CD14-positive monocyte (primary cell): ENCODE data around the gene IGLL5. TPM values are rescaled to one million over a fixed set of nuclear protein-coding genes. Genes with fewer than 3 reads are reported as not detected.

Source experiments
- DNase-seq, 3 donors: peaks; one replicate each; pipeline ENCODE4 v3.0.0-alpha.2; 2011 to 2022
- H2AFZ ChIP-seq: 2 replicates; pipeline ENCODE4 v1.6.0; 2012; ENCODE audit warnings: mild to moderate bottlenecking, low read depth, low read length, inconsistent platforms; ENCODE audit not compliant: insufficient read depth, poor library complexity, severe bottlenecking
- H3K27ac ChIP-seq, 2 donors: 1 replicate in 1 of 2; 2 replicates in 1 of 2; pipeline ENCODE4 v1.5.1; 2012 to 2013; ENCODE audit warnings: low read length in 2 of 2, control low read depth in 1 of 2, inconsistent platforms in 1 of 2, low read depth in 1 of 2, mild to moderate bottlenecking in 1 of 2
- H3K27me3 ChIP-seq, 2 donors: one replicate each; pipeline versions ENCODE4 v1.6.0 to v1.6.1; 2011 to 2013; ENCODE audit warnings: low read length in 2 of 2; ENCODE audit not compliant: control insufficient read depth in 2 of 2, insufficient read depth in 2 of 2
- H3K36me3 ChIP-seq, 2 donors: replicated peaks in 1 of 2; 1 replicate in 1 of 2; 2 replicates in 1 of 2; pipeline versions ENCODE4 v1.5.1 to v1.6.1; 2012 to 2013; ENCODE audit warnings: low read length in 2 of 2, control low read depth in 1 of 2, inconsistent platforms in 1 of 2, mild to moderate bottlenecking in 1 of 2; ENCODE audit not compliant: insufficient read depth in 2 of 2, control insufficient read depth in 1 of 2
- H3K4me1 ChIP-seq, 2 donors: 1 replicate in 1 of 2; 2 replicates in 1 of 2; pipeline versions ENCODE4 v1.5.1 to v1.6.1; 2012 to 2013; ENCODE audit warnings: low read length in 2 of 2, control low read depth in 1 of 2, inconsistent platforms in 1 of 2, mild to moderate bottlenecking in 1 of 2, moderate library complexity in 1 of 2; ENCODE audit not compliant: insufficient read depth in 2 of 2, control insufficient read depth in 1 of 2
- H3K4me2 ChIP-seq: replicated peaks from 2 replicates; pipeline ENCODE3; 2012; ENCODE audit warnings: low read length, moderate library complexity, mild to moderate bottlenecking; ENCODE audit not compliant: poor library complexity, severe bottlenecking; ENCODE audit errors: extremely low read depth
- H3K4me3 ChIP-seq, 3 experiments: fragments of 200-600 bp in 1 of 3; sonication (generic) in 1 of 3; replicated peaks in 1 of 3; 1 replicate in 2 of 3; 2 replicates in 1 of 3; pipeline ENCODE4 v1.5.1; 2011 to 2013; ENCODE audit warnings: low read length in 3 of 3, mild to moderate bottlenecking in 3 of 3, control low read depth in 2 of 3, low read depth in 2 of 3, inconsistent platforms in 1 of 3, moderate library complexity in 1 of 3
- H3K79me2 ChIP-seq: 2 replicates; pipeline ENCODE4 v1.6.0; 2012; ENCODE audit warnings: mild to moderate bottlenecking, control low read depth, inconsistent platforms, low read length, moderate library complexity; ENCODE audit not compliant: insufficient read depth
- H3K9ac ChIP-seq: 2 replicates; pipeline ENCODE4 v1.6.0; 2017; ENCODE audit warnings: low read length, mild to moderate bottlenecking; ENCODE audit not compliant: insufficient read depth, poor library complexity, severe bottlenecking
- H3K9me3 ChIP-seq, 2 donors: replicated peaks in 1 of 2; 1 replicate in 1 of 2; 2 replicates in 1 of 2; pipeline versions ENCODE4 v1.5.1 to v1.6.1; 2012 to 2013; ENCODE audit warnings: low read length in 2 of 2, control low read depth in 1 of 2; ENCODE audit not compliant: control insufficient read depth in 1 of 2, insufficient read depth in 1 of 2
- H4K20me1 ChIP-seq: 2 replicates; pipeline ENCODE4 v1.6.0; 2012; ENCODE audit warnings: mild to moderate bottlenecking, low read length, control low read depth, moderate library complexity; ENCODE audit not compliant: insufficient read depth
- H3K27ac Mint-ChIP-seq, 7 donors: one replicate each; pipeline ENCODE4 v1.8.0; 2020; ENCODE audit warnings: mild to moderate bottlenecking in 7 of 7, mixed read lengths in 7 of 7, moderate library complexity in 6 of 7, inconsistent platforms in 2 of 7
- H3K27me3 Mint-ChIP-seq, 3 donors: one replicate each; pipeline ENCODE4 v1.8.0; 2021 to 2022; ENCODE audit warnings: low read depth in 3 of 3, mild to moderate bottlenecking in 3 of 3, mixed read lengths in 3 of 3, moderate library complexity in 3 of 3, inconsistent platforms in 1 of 3
- H3K36me3 Mint-ChIP-seq, 2 donors: one replicate each; pipeline ENCODE4 v1.8.0; 2020; ENCODE audit warnings: mixed read lengths in 2 of 2, inconsistent platforms in 1 of 2, mild to moderate bottlenecking in 1 of 2
- H3K4me1 Mint-ChIP-seq: one replicate; pipeline ENCODE4 v1.8.0; 2020; ENCODE audit warnings: mild to moderate bottlenecking, mixed read lengths
- H3K4me3 Mint-ChIP-seq, 2 donors: one replicate each; pipeline ENCODE4 v1.8.0; 2020; ENCODE audit warnings: mild to moderate bottlenecking in 2 of 2, mixed read lengths in 2 of 2, moderate library complexity in 1 of 2
- H3K9me3 Mint-ChIP-seq, 7 donors: one replicate each; pipeline ENCODE4 v1.8.0; 2020 to 2022; ENCODE audit warnings: mixed read lengths in 7 of 7, mild to moderate bottlenecking in 6 of 7, moderate library complexity in 6 of 7, inconsistent platforms in 2 of 7
- CTCF ChIP-seq: fragments of 200-600 bp; IDR thresholded peaks from one replicate; pipeline ENCODE4 v1.8.0; 2022; ENCODE audit warnings: antibody characterized with exemption, mild to moderate bottlenecking
- WGBS: methylation state at CpG from one replicate; pipeline ENCODE4 v1.1.5; 2013; ENCODE audit warnings: missing lambda C conversion rate; ENCODE audit not compliant: insufficient coverage; 5-methylcytosine and 5-hydroxymethylcytosine counted together
- intact Hi-C, 2 donors: fragments of 100-400 bp; cut with micrococcal nuclease; formaldehyde crosslinking; loops; one replicate each; pipeline versions ENCODE4 v1.15.0 to v1.15.1; 2023
- polyA plus RNA-seq, 3 donors: library from polyadenylated mRNA; depleted of rRNA in 1 of 3; unstranded in 2 of 3; stranded (reverse) in 1 of 3; fragments of 300-500 nt in 2 of 3; fragments of >200 nt in 1 of 3; fragmentation: Illumina TruSeq in 2 of 3; gene quantifications; 1 replicate in 2 of 3; 2 replicates in 1 of 3; pipeline ENCODE4 v1.2.3, GENCODE V29; 2012 to 2021

Gene IGLL5
- polyA plus RNA-seq, 3 donors, result 0.21 to 0.38 TPM; not detected in 1

DNA sequence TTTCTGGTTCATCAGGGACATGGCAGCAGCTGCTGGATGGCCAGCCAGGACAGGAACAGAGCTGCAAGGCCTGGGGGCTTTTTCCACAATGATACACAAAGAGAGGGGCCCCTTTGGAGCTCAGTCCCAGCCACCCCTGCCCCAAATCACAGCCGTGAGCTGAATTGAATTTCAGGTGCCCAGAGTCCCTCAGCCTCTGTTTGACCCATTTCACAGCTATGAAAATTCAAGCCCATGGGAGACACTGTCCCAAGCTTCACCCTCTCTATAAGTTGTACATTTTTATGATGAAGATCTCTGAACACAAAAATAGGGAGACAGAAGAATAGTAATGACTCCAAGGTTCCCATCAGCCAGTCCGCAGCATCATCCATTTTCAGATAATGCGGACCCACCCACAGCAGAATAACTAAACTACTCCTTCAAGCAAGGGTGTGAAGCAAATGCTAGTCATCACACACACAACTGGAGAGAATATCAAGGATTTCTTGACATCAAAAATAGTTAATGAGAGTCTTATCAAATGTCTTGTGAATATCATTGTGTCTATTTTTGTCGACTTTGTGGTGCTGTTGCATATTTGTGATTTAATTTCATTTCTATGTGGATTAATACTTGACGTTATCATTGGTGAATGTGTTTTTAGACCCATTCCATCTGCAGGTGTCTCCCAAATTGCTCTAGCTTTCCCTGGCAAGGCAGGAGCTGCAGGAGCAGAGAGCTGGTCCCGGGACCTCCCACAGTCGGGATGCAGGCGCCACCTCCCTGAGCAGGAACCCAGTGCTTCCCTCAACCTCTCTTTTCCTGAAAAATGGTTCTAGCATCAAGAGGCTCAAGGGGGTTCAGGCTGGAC lies 24.7 kb downstream of the IGLL5 start:
- Mint-ChIP-seq H3K27me3 (peaks cover 1 to 8% (median 7%) of the 10 kb centered on the region in 3 donors), H3K27ac (peak overlapping the region in 2 of 7 donors; percentile 4 to 6), H3K4me3 (no peak overlapping the region), H3K36me3 (peaks cover 0 to 2% of the 10 kb centered on the region in 2 donors), H3K9me3 (peaks cover 0 to 3% (median 0%) of the 10 kb centered on the region in 7 donors), H3K4me1 (peaks cover 26% of the 10 kb centered on the region)
- Histone ChIP-seq H3K79me2 (no peaks in the 10 kb centered on the region), H3K27ac (no peak overlapping the region), H3K27me3 (no peaks in the 10 kb centered on the region), H4K20me1 (no peaks in the 10 kb centered on the region), H3K9ac (no peak overlapping the region), H3K4me2 (no peak overlapping the region), H3K36me3 (no peaks in the 10 kb centered on the region), H3K4me3 (no peak overlapping the region), H2AFZ (no peak overlapping the region), H3K9me3 (no peaks in the 10 kb centered on the region), H3K4me1 (peaks cover 2 to 14% of the 10 kb centered on the region in 2 donors)
- TF ChIP-seq CTCF, result no peak
- intact Hi-C loops, result no loop called here
- no peak for DNase-seq
- WGBS, result 94% methylated on average over 4 of the region's 8 CpGs

GRCh38 chr22:22912988-22913253 lies 25.3 kb downstream of the IGLL5 start:
- H2AFZ ChIP-seq, result no peak overlapping the region
- no peaks in the 10 kb centered on the region for H4K20me1 ChIP-seq
- intact Hi-C loops, result no loop called here
- Mint-ChIP-seq H3K27me3 (peaks cover 1 to 10% (median 7%) of the 10 kb centered on the region in 3 donors), H3K9me3 (peaks cover 0 to 3% (median 0%) of the 10 kb centered on the region in 7 donors), H3K4me3 (no peak overlapping the region), H3K36me3 (peaks cover 0 to 2% of the 10 kb centered on the region in 2 donors), H3K27ac (peak overlapping the region in 1 of 7 donors; percentile 6), H3K4me1 (peaks cover 26% of the 10 kb centered on the region)
- no peak overlapping the region for H3K27ac ChIP-seq
- H3K79me2 ChIP-seq, result no peaks in the 10 kb centered on the region
- 89% methylated on average over 2 of the region's 7 CpGs for WGBS
- H3K9me3 ChIP-seq, result no peaks in the 10 kb centered on the region
- H3K4me3 ChIP-seq, result no peak overlapping the region
- DNase-seq, result no peak
- H3K4me1 ChIP-seq, result peaks cover 2 to 14% of the 10 kb centered on the region in 2 donors
- H3K27me3 ChIP-seq, result no peaks in the 10 kb centered on the region
- no peak for TF ChIP-seq CTCF
- no peak overlapping the region for H3K4me2 ChIP-seq
- H3K36me3 ChIP-seq, result no peaks in the 10 kb centered on the region
- H3K9ac ChIP-seq, result no peak overlapping the region
